Karpas-422 (cell line): Measurements from ENCODE around the gene FXYD7. TPM values are rescaled to one million over a fixed set of nuclear protein-coding genes. Genes with fewer than 3 reads are reported as not detected.

Experiments
- DNase-seq: peaks from one replicate; pipeline ENCODE4 v3.0.0-alpha.2; 2015
- H2AFZ ChIP-seq: fragments of 200-600 bp; sonication (generic); 2 replicates; pipeline ENCODE4 v1.6.1; 2014; ENCODE audit warnings: antibody characterized with exemption, low read length, mixed read lengths
- H3K27ac ChIP-seq: fragments of 200-600 bp; sonication (generic); 2 replicates; pipeline ENCODE4 v1.5.1; 2014; ENCODE audit warnings: mild to moderate bottlenecking, low read length, moderate library complexity
- H3K27me3 ChIP-seq: fragments of 200-600 bp; sonication (generic); 2 replicates; pipeline ENCODE4 v1.6.1; 2014; ENCODE audit warnings: low read length, mixed read lengths
- H3K36me3 ChIP-seq: fragments of 200-600 bp; sonication (generic); 2 replicates; pipeline ENCODE4 v1.6.1; 2014; ENCODE audit warnings: low read length, mixed read lengths; ENCODE audit not compliant: insufficient read depth
- H3K4me1 ChIP-seq: fragments of 200-600 bp; sonication (generic); 2 replicates; pipeline ENCODE4 v1.6.1; 2014; ENCODE audit warnings: mild to moderate bottlenecking, low read length, mixed read lengths
- H3K4me2 ChIP-seq: fragments of 200-600 bp; sonication (generic); 2 replicates; pipeline ENCODE4 v1.6.1; 2014; ENCODE audit warnings: low read length, low read depth, mild to moderate bottlenecking; ENCODE audit not compliant: poor library complexity, severe bottlenecking
- H3K4me3 ChIP-seq: fragments of 200-600 bp; sonication (generic); 2 replicates; pipeline ENCODE4 v1.5.1; 2014; ENCODE audit warnings: mild to moderate bottlenecking, antibody characterized with exemption, low read length, mixed read lengths
- H3K79me2 ChIP-seq: fragments of 200-600 bp; sonication (generic); 2 replicates; pipeline ENCODE4 v1.6.1; 2014; ENCODE audit warnings: mild to moderate bottlenecking, low read length, mixed read lengths
- H3K9ac ChIP-seq: fragments of 200-600 bp; sonication (generic); 2 replicates; pipeline ENCODE4 v1.6.0; 2014; ENCODE audit warnings: low read length
- H3K9me2 ChIP-seq: fragments of 200-600 bp; sonication (generic), shearing (Covaris generic); replicated peaks from 2 replicates; pipeline ENCODE4 v1.6.0; 2014; ENCODE audit warnings: mild to moderate bottlenecking, low read length, moderate library complexity; ENCODE audit not compliant: insufficient read depth
- H3K9me3 ChIP-seq: fragments of 300-700, 200-600 bp; sonication (generic); 2 replicates; pipeline ENCODE4 v1.6.1; 2014; ENCODE audit warnings: low read length, mixed read lengths
- H4K20me1 ChIP-seq: fragments of 200-600 bp; sonication (generic); 2 replicates; pipeline ENCODE4 v1.6.1; 2014; ENCODE audit warnings: mild to moderate bottlenecking, antibody characterized with exemption, low read length, low read depth; ENCODE audit not compliant: insufficient read depth
- total RNA-seq: library from RNA; depleted of rRNA; stranded (reverse); fragments of >200 nt; shearing (Covaris generic); gene quantifications from 2 replicates; pipeline ENCODE4 v1.2.3, GENCODE V29; 2014; ENCODE audit warnings: low replicate concordance; rRNA removed

Gene FXYD7
- not detected in 2 replicates for total RNA-seq

- H3K9ac ChIP-seq, result no peak within 1 kb of the TSS
- H3K36me3 ChIP-seq, result no peaks in the 10 kb centered on the region
- no peak within 1 kb of the TSS for H2AFZ ChIP-seq
- H3K79me2 ChIP-seq, result no peaks in the 10 kb centered on the region
- no peaks in the 10 kb centered on the region for H3K27me3 ChIP-seq
- H3K9me3 ChIP-seq, result no peaks in the 10 kb centered on the region
- no peak within 1 kb of the TSS for H3K4me2 ChIP-seq
- H3K4me3 ChIP-seq, result no peak within 1 kb of the TSS
- DNase-seq, result no peak
- peaks cover 18% of the 10 kb centered on the region for H3K4me1 ChIP-seq
- no peak within 1 kb of the TSS for H3K27ac ChIP-seq
- H4K20me1 ChIP-seq, result no peaks in the 10 kb centered on the region
- no peaks in the 10 kb centered on the region for H3K9me2 ChIP-seq
Observed at GRCh38 chr19:35143231-35143715, at the start of gene FXYD7. Gene FXYD7 (plus strand): TSS chr19:35143255. CDS start chr19:35143334, 79 bp downstream.

- no peak overlapping the region for H3K9ac ChIP-seq
- no peak overlapping the region for H3K4me3 ChIP-seq
- no peak overlapping the region for H3K4me2 ChIP-seq
- peaks cover 11% of the 10 kb centered on the region for H3K4me1 ChIP-seq
- no peak overlapping the region for H3K27ac ChIP-seq
- no peaks in the 10 kb centered on the region for H3K9me3 ChIP-seq
- no peaks in the 10 kb centered on the region for H3K79me2 ChIP-seq
- no peaks in the 10 kb centered on the region for H3K9me2 ChIP-seq
- H3K27me3 ChIP-seq, result no peaks in the 10 kb centered on the region
- no peaks in the 10 kb centered on the region for H3K36me3 ChIP-seq
- no peak for DNase-seq
- H4K20me1 ChIP-seq, result no peaks in the 10 kb centered on the region
- H2AFZ ChIP-seq, result no peak overlapping the region
Observed at GRCh38 chr19:35093430-35093829, 49.6 kb upstream of the FXYD7 start.

GRCh38 chr19:35093941-35094647 lies 49.0 kb upstream of the FXYD7 start:
- Histone ChIP-seq H3K27ac (no peak overlapping the region), H3K9me3 (no peaks in the 10 kb centered on the region), H4K20me1 (no peaks in the 10 kb centered on the region), H3K4me2 (no peak overlapping the region), H3K9ac (no peak overlapping the region), H3K4me1 (peaks cover 11% of the 10 kb centered on the region), H2AFZ (no peak overlapping the region), H3K27me3 (no peaks in the 10 kb centered on the region), H3K4me3 (no peak overlapping the region), H3K9me2 (no peaks in the 10 kb centered on the region), H3K79me2 (no peaks in the 10 kb centered on the region), H3K36me3 (no peaks in the 10 kb centered on the region)
- DNase-seq, result no peak

GRCh38 chr19:35094656-35095055 lies 48.4 kb upstream of the FXYD7 start:
- DNase-seq, result no peak
- H2AFZ ChIP-seq, result no peak overlapping the region
- H3K9ac ChIP-seq, result no peak overlapping the region
- no peak overlapping the region for H3K4me2 ChIP-seq
- H3K27ac ChIP-seq, result no peak overlapping the region
- no peaks in the 10 kb centered on the region for H3K36me3 ChIP-seq
- H3K4me3 ChIP-seq, result no peak overlapping the region
- no peaks in the 10 kb centered on the region for H4K20me1 ChIP-seq
- no peaks in the 10 kb centered on the region for H3K9me3 ChIP-seq
- H3K4me1 ChIP-seq, result peaks cover 17% of the 10 kb centered on the region
- H3K79me2 ChIP-seq, result no peaks in the 10 kb centered on the region
- no peaks in the 10 kb centered on the region for H3K27me3 ChIP-seq
- no peaks in the 10 kb centered on the region for H3K9me2 ChIP-seq

GRCh38 chr19:35095667-35096368 lies 47.2 kb upstream of the FXYD7 start:
- Histone ChIP-seq H2AFZ (no peak overlapping the region), H3K27ac (no peak overlapping the region), H3K4me1 (peaks cover 10% of the 10 kb centered on the region), H3K4me3 (no peak overlapping the region), H4K20me1 (no peaks in the 10 kb centered on the region), H3K9me3 (no peaks in the 10 kb centered on the region), H3K9ac (no peak overlapping the region), H3K27me3 (no peaks in the 10 kb centered on the region), H3K36me3 (no peaks in the 10 kb centered on the region), H3K9me2 (no peaks in the 10 kb centered on the region), H3K79me2 (no peaks in the 10 kb centered on the region), H3K4me2 (no peak overlapping the region)
- DNase-seq, result no peak

GRCh38 chr19:35098413-35099049 lies 44.5 kb upstream of the FXYD7 start:
- Histone ChIP-seq H3K9me3 (no peaks in the 10 kb centered on the region), H3K4me3 (no peak overlapping the region), H3K4me1 (peaks cover 7% of the 10 kb centered on the region), H3K27me3 (no peaks in the 10 kb centered on the region), H3K27ac (no peak overlapping the region), H3K79me2 (no peaks in the 10 kb centered on the region), H3K9me2 (no peaks in the 10 kb centered on the region), H2AFZ (no peak overlapping the region), H3K9ac (no peak overlapping the region), H3K36me3 (no peaks in the 10 kb centered on the region), H4K20me1 (no peaks in the 10 kb centered on the region), H3K4me2 (no peak overlapping the region)
- DNase-seq, result no peak

GRCh38 chr19:35099155-35099896 lies 43.7 kb upstream of the FXYD7 start:
- Histone ChIP-seq H3K9me3 (no peaks in the 10 kb centered on the region), H3K9ac (no peak overlapping the region), H4K20me1 (no peaks in the 10 kb centered on the region), H3K4me3 (no peak overlapping the region), H3K79me2 (no peaks in the 10 kb centered on the region), H3K4me1 (peaks cover 7% of the 10 kb centered on the region), H3K36me3 (no peaks in the 10 kb centered on the region), H3K4me2 (no peak overlapping the region), H3K27ac (no peak overlapping the region), H3K27me3 (no peaks in the 10 kb centered on the region), H2AFZ (no peak overlapping the region), H3K9me2 (no peaks in the 10 kb centered on the region)
- DNase-seq, result peak; percentile 60

GRCh38 chr19:35099897-35100275 lies 43.2 kb upstream of the FXYD7 start:
- no peaks in the 10 kb centered on the region for H3K9me2 ChIP-seq
- H3K4me1 ChIP-seq, result peaks cover 7% of the 10 kb centered on the region
- H3K9me3 ChIP-seq, result no peaks in the 10 kb centered on the region
- H2AFZ ChIP-seq, result no peak overlapping the region
- DNase-seq, result no peak
- H3K9ac ChIP-seq, result no peak overlapping the region
- no peak overlapping the region for H3K4me3 ChIP-seq
- H3K27me3 ChIP-seq, result no peaks in the 10 kb centered on the region
- H3K36me3 ChIP-seq, result no peaks in the 10 kb centered on the region
- no peak overlapping the region for H3K4me2 ChIP-seq
- H4K20me1 ChIP-seq, result no peaks in the 10 kb centered on the region
- no peak overlapping the region for H3K27ac ChIP-seq
- no peaks in the 10 kb centered on the region for H3K79me2 ChIP-seq
